Ovary (tissue), 3 donors: Measurements from ENCODE around the gene CRLF1.

Source experiments
- POLR2A ChIP-seq: fragments of 450-650 bp; IDR thresholded peaks from one replicate; pipeline ENCODE4 v1.6.1; 2017; ENCODE audit warnings: antibody characterized with exemption, mild to moderate bottlenecking, moderate library complexity
- TF ChIP-seq, protein P1 (sequence below), 3 donors: fragments of 450-650 bp in 2 of 3; fragments of 200-600 bp in 1 of 3; IDR thresholded peaks; one replicate each; pipeline versions ENCODE4 v1.5.1 to v1.8.0; 2016 to 2022; ENCODE audit warnings: antibody characterized with exemption in 3 of 3, mild to moderate bottlenecking in 1 of 3
- donor health status: DM: no; HTN: no; CAD: no.

DNA sequence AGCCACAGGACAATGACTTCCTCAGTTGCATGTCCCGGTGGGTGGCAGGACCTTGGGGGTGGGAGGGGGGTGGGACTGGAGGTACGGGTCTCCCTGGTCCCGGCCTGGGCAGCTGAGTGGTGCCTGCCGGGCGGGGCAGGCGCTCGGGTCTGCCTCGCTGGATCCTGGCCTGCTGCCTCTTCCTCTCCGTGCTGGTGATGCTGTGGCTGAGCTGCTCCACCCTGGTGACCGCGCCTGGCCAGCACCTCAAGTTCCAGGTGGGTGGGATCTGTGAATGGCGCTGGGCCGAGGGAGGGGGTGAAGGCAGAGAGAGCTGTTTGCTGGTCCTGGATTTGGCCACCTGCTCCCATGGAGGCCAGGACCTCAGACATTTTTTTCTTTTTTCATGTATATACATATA, 11.6 kb upstream of the CRLF1 start:
- TF ChIP-seq, protein P1, sequence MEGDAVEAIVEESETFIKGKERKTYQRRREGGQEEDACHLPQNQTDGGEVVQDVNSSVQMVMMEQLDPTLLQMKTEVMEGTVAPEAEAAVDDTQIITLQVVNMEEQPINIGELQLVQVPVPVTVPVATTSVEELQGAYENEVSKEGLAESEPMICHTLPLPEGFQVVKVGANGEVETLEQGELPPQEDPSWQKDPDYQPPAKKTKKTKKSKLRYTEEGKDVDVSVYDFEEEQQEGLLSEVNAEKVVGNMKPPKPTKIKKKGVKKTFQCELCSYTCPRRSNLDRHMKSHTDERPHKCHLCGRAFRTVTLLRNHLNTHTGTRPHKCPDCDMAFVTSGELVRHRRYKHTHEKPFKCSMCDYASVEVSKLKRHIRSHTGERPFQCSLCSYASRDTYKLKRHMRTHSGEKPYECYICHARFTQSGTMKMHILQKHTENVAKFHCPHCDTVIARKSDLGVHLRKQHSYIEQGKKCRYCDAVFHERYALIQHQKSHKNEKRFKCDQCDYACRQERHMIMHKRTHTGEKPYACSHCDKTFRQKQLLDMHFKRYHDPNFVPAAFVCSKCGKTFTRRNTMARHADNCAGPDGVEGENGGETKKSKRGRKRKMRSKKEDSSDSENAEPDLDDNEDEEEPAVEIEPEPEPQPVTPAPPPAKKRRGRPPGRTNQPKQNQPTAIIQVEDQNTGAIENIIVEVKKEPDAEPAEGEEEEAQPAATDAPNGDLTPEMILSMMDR (IDR thresholded peaks at IDR 0.05), result no peak
- TF ChIP-seq POLR2A, result no peak
